Caco-2 (cell line): Measurements from ENCODE around the gene TP53I3. TPM values are rescaled to one million over a fixed set of nuclear protein-coding genes. Genes with fewer than 3 reads are reported as not detected.
A peak's percentile ranks its signal among the peaks of the same experiment; 100 is the strongest.

Experiments used
- BruUV-seq: library from RNA; stranded (reverse); fragments of 400-500 nt; replicated peaks from 2 replicates; lab custom pipeline; 2021; lab: Mats Ljungman, UMichigan
- CTCF ChIA-PET: fragments of 300-600 bp; sonication (Branson Sonifier 250); formaldehyde crosslinking; loops from one replicate; lab custom pipeline; 2022; ENCODE audit warnings: antibody characterized with exemption; lab: Charles Lee
- POLR2A ChIA-PET: fragments of 300-600 bp; sonication (Branson Sonifier 250); formaldehyde crosslinking; loops from one replicate; lab custom pipeline; 2022; ENCODE audit warnings: antibody characterized with exemption; lab: Charles Lee
- DNase-seq, 2 experiments: peaks; one replicate each; pipeline versions ENCODE4 v3.0.0 to v3.0.0-alpha.2; 2020 to 2022
- H3K27me3 ChIP-seq: replicated peaks from 2 replicates; pipeline ENCODE4 v1.6.0; 2011; ENCODE audit warnings: low read length; ENCODE audit not compliant: control insufficient read depth, insufficient read depth
- H3K36me3 ChIP-seq: 2 replicates; pipeline ENCODE4 v1.5.1; 2011; ENCODE audit warnings: low read length; ENCODE audit not compliant: control insufficient read depth, insufficient read depth
- H3K4me1 ChIP-seq: fragments of 250-450 bp; sonication (Bioruptor Pico); 2 replicates; pipeline ENCODE4 v1.5.1; 2020; ENCODE audit warnings: mild to moderate bottlenecking
- H3K4me3 ChIP-seq: 2 replicates; pipeline ENCODE4 v1.5.1; 2011; ENCODE audit warnings: low read depth, mild to moderate bottlenecking, control low read depth, low read length
- H3K9me3 ChIP-seq: fragments of 250-450 bp; sonication (Bioruptor Pico); 2 replicates; pipeline ENCODE4 v1.5.1; 2020; ENCODE audit warnings: mild to moderate bottlenecking, moderate library complexity
- H3K27ac Mint-ChIP-seq: one replicate; pipeline ENCODE4 v1.8.0; 2022; ENCODE audit warnings: mixed read lengths; ENCODE audit not compliant: unreplicated experiment
- H3K27me3 Mint-ChIP-seq: one replicate; pipeline ENCODE4 v1.8.0; 2022; ENCODE audit warnings: mixed read lengths; ENCODE audit not compliant: insufficient read depth, unreplicated experiment
- H3K36me3 Mint-ChIP-seq: one replicate; pipeline ENCODE4 v1.8.0; 2022; ENCODE audit warnings: mild to moderate bottlenecking, mixed read lengths; ENCODE audit not compliant: insufficient read depth, unreplicated experiment
- H3K4me1 Mint-ChIP-seq: one replicate; pipeline ENCODE4 v1.8.0; 2022; ENCODE audit warnings: low read depth, mixed read lengths; ENCODE audit not compliant: unreplicated experiment
- H3K4me3 Mint-ChIP-seq: one replicate; pipeline ENCODE4 v1.8.0; 2022; ENCODE audit warnings: mild to moderate bottlenecking, moderate library complexity, mixed read lengths; ENCODE audit not compliant: unreplicated experiment
- H3K9me3 Mint-ChIP-seq: one replicate; pipeline ENCODE4 v1.8.0; 2022; ENCODE audit warnings: mixed read lengths; ENCODE audit not compliant: unreplicated experiment
- CTCF ChIP-seq, 2 experiments: fragments of 200-600 bp in 1 of 2; IDR thresholded peaks; 1 replicate in 1 of 2; 2 replicates in 1 of 2; pipeline versions ENCODE4 v1.5.1 to v1.8.0; 2011 to 2022; ENCODE audit warnings: antibody characterized with exemption in 1 of 2, control low read depth in 1 of 2, inconsistent platforms in 1 of 2, low read depth in 1 of 2, low read length in 1 of 2, mild to moderate bottlenecking in 1 of 2, moderate library complexity in 1 of 2; ENCODE audit not compliant: insufficient read depth in 1 of 2, severe bottlenecking in 1 of 2, unreplicated experiment in 1 of 2
- intact Hi-C: fragments of 100-400 bp; cut with micrococcal nuclease; formaldehyde crosslinking; loops from one replicate; pipeline ENCODE4 v1.10.0; 2022; ENCODE audit not compliant: unreplicated experiment
- total RNA-seq: library from RNA; stranded (reverse); gene quantifications from 2 replicates; pipeline ENCODE4 v1.2.3, GENCODE V29; 2022

Gene TP53I3
- total RNA-seq, 1 experiment from 2014 or later: 28.1 TPM

DNA sequence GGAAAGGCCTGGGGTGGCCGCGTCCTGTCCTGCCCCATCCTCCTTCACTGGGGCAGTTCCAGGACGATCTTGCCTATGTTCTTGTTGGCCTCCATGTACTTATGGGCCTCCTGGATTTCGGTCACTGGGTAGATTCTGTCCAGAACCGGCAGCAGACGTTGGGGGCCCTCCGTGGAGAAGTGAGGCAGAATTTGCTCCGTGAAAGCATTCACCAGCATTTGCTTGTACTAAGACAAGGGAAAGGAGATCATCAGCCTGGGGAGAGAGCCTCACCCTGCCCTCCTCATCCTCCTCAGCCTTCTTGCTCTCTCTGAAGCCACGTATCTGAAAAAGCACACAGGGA, 7.1 kb downstream of the TP53I3 start:
- TSS peak; percentile 76 for BruUV-seq
- intact Hi-C loops: loop anchor here (2.0 kb wide), 2 partner anchors 87 to 151 kb away; partner anchors contain the start of gene ATAD2B
- Histone ChIP-seq H3K9me3 (no peaks in the 10 kb centered on the region), H3K27me3 (no peaks in the 10 kb centered on the region), H3K36me3 (peaks cover 2% of the 10 kb centered on the region), H3K4me3 (peak overlapping the region; percentile 72), H3K4me1 (peaks cover 17% of the 10 kb centered on the region)
- CTCF ChIA-PET: interaction anchor here (1.1 to 2.0 kb wide), 3 partner anchors 31 to 150 kb away, joined by 4 to 30 read pairs (median 11); partner anchors contain the start of genes ATAD2B and WDCP
- peaks cover 71% of the 10 kb centered on the region for H3K36me3 Mint-ChIP-seq
- H3K9me3 Mint-ChIP-seq: no peaks in the 10 kb centered on the region
- peak overlapping the region; percentile 96 for H3K27ac Mint-ChIP-seq
- POLR2A ChIA-PET: interaction anchor here (1.2 to 2.3 kb wide), 2 partner anchors 30 to 153 kb away, joined by 5 to 47 read pairs; partner anchors contain the start of gene WDCP
- H3K4me1 Mint-ChIP-seq: peaks cover 28% of the 10 kb centered on the region
- peak overlapping the region; percentile 99 for H3K4me3 Mint-ChIP-seq
- no peaks in the 10 kb centered on the region for H3K27me3 Mint-ChIP-seq
- DNase-seq: peak in 1 of 2 experiments; percentile 25
- TF ChIP-seq CTCF (IDR thresholded peaks at IDR 0.05; ENCODE audit: insufficient read depth in 1 of 2, low read depth in 1 of 2, low read length in 1 of 2, severe bottlenecking in 1 of 2, unreplicated experiment in 1 of 2): no peak

GRCh38 chr2:24076849-24077534, 7.6 kb downstream of the TP53I3 start:
- BruUV-seq: no TSS peak
- H3K9me3 ChIP-seq: no peaks in the 10 kb centered on the region
- CTCF ChIA-PET: interaction anchor here (0.5 to 2.2 kb wide), 13 partner anchors 8 to 716 kb away, joined by 3 to 30 read pairs (median 5); partner anchors contain the start of genes ATAD2B, CENPO, FAM228B and FKBP1B
- Mint-ChIP-seq H3K27me3 (no peaks in the 10 kb centered on the region), H3K4me3 (peak overlapping the region; percentile 99), H3K27ac (peak overlapping the region; percentile 96), H3K9me3 (no peaks in the 10 kb centered on the region), H3K4me1 (peaks cover 23% of the 10 kb centered on the region), H3K36me3 (peaks cover 71% of the 10 kb centered on the region)
- peaks cover 17% of the 10 kb centered on the region for H3K4me1 ChIP-seq
- POLR2A ChIA-PET: interaction anchor here (0.6 to 2.3 kb wide), 10 partner anchors 8 to 906 kb away, joined by 3 to 47 read pairs (median 6); partner anchors contain the start of genes ATAD2B, FAM228B, PFN4 and TP53I3
- no peak for TF ChIP-seq CTCF (IDR thresholded peaks at IDR 0.05; ENCODE audit: insufficient read depth in 1 of 2, low read depth in 1 of 2, low read length in 1 of 2, severe bottlenecking in 1 of 2, unreplicated experiment in 1 of 2)
- intact Hi-C loops: loop anchor here (1.0 to 2.0 kb wide), 7 partner anchors 7 to 150 kb away; partner anchors contain the start of genes ATAD2B, FAM228B, PFN4 and TP53I3
- no peak for DNase-seq
- peak overlapping the region; percentile 72 for H3K4me3 ChIP-seq
- H3K36me3 ChIP-seq: peaks cover 2% of the 10 kb centered on the region
- no peaks in the 10 kb centered on the region for H3K27me3 ChIP-seq
